WERI-Rb-1 (cell line): ENCODE measurements around the gene GIPR.
A peak's percentile ranks its signal among the peaks of the same experiment; 100 is the strongest.

Experiments used
- DNase-seq: peaks from one replicate; pipeline ENCODE4 v3.0.0-alpha.2; 2020
- H3K27ac ChIP-seq: fragments of 250-450 bp; sonication (Bioruptor Pico); 2 replicates; pipeline ENCODE4 v1.5.1; 2020; ENCODE audit warnings: mild to moderate bottlenecking, moderate library complexity
- H3K27me3 ChIP-seq: fragments of 250-450 bp; sonication (Bioruptor Pico); 2 replicates; pipeline ENCODE4 v1.5.1; 2021; ENCODE audit warnings: mild to moderate bottlenecking, low read depth, moderate library complexity; ENCODE audit not compliant: insufficient read depth, severe bottlenecking
- H3K36me3 ChIP-seq: fragments of 250-450 bp; sonication (Bioruptor Pico); 2 replicates; pipeline ENCODE4 v1.5.1; 2020; ENCODE audit warnings: mild to moderate bottlenecking, moderate library complexity
- H3K4me3 ChIP-seq: 2 replicates; pipeline ENCODE4 v1.5.1; 2011; ENCODE audit warnings: low read depth, mild to moderate bottlenecking, control low read depth, low read length
- H3K9me3 ChIP-seq: fragments of 250-450 bp; sonication (Bioruptor Pico); 2 replicates; pipeline ENCODE4 v1.5.1; 2021; ENCODE audit warnings: mild to moderate bottlenecking, moderate library complexity; ENCODE audit not compliant: severe bottlenecking
- TF ChIP-seq, protein P1 (sequence below): IDR thresholded peaks from 2 replicates; pipeline ENCODE4 v1.5.1; 2011; ENCODE audit warnings: low read depth, mild to moderate bottlenecking, control low read depth, inconsistent platforms, low read length

GIPR gene

DNA sequence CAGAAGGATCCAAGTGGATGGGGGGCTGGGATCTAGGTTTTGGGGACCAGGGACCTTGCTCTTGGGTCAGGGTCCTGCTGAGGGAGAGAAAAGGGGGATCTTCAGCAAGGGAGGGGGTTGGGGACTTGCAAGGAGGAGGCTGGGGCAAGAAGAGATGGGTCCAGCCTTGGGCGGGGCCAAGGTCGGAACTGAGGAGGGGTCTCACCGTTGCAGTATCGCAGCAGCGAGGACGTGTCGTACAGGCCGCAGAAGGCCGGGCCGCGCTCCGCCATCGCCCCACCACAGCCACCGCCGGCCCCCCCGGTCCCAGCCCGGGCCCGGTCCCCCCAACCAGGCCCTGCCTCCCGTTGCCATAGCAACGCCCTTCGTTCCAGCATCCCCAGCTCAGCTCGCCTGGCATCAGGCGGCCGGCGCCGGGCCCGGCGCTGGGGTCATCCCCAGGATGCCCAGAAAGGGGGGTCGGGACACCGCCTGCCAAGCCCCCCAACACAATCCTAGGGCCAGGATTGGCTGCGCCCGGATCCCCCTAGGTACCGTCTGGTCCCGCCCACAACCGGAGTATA, 22.9 kb upstream of the GIPR start:
- peak overlapping the region; percentile 43 for H3K4me3 ChIP-seq
- H3K36me3 ChIP-seq = no peaks in the 10 kb centered on the region
- TF ChIP-seq, protein P1, sequence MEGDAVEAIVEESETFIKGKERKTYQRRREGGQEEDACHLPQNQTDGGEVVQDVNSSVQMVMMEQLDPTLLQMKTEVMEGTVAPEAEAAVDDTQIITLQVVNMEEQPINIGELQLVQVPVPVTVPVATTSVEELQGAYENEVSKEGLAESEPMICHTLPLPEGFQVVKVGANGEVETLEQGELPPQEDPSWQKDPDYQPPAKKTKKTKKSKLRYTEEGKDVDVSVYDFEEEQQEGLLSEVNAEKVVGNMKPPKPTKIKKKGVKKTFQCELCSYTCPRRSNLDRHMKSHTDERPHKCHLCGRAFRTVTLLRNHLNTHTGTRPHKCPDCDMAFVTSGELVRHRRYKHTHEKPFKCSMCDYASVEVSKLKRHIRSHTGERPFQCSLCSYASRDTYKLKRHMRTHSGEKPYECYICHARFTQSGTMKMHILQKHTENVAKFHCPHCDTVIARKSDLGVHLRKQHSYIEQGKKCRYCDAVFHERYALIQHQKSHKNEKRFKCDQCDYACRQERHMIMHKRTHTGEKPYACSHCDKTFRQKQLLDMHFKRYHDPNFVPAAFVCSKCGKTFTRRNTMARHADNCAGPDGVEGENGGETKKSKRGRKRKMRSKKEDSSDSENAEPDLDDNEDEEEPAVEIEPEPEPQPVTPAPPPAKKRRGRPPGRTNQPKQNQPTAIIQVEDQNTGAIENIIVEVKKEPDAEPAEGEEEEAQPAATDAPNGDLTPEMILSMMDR = no peak
- no peaks in the 10 kb centered on the region for H3K27me3 ChIP-seq
- DNase-seq = no peak
- no peaks in the 10 kb centered on the region for H3K9me3 ChIP-seq
- H3K27ac ChIP-seq = peak overlapping the region; percentile 59

- H3K36me3 ChIP-seq = no peaks in the 10 kb centered on the region
- H3K4me3 ChIP-seq = peak overlapping the region; percentile 43
- no peaks in the 10 kb centered on the region for H3K9me3 ChIP-seq
- no peaks in the 10 kb centered on the region for H3K27me3 ChIP-seq
- H3K27ac ChIP-seq = peak overlapping the region; percentile 59
- peak; percentile 98 for DNase-seq
- TF ChIP-seq, protein P1 = no peak
Observed at GRCh38 chr19:45645631-45646344, 22.2 kb upstream of the GIPR start.

DNA sequence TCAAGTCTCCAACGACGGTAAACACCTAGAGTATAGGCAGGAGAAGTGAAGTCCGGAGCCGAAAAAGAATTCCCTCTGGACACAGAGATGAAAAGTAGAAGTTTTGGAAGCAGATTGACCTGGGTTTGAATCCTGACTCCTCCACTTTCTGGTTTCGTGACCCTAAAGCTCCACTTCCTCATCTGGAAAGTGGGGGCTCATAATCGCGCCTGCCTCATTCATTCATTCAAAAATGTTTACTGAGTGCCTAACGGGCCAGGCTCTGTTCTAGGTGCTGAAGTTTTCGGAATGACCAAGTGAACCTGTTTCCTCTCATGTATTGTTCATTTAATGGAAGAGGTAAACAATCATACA, 21.7 kb upstream of the GIPR start:
- Histone ChIP-seq H3K27ac (peak overlapping the region; percentile 53), H3K9me3 (no peaks in the 10 kb centered on the region), H3K36me3 (no peaks in the 10 kb centered on the region), H3K27me3 (no peaks in the 10 kb centered on the region), H3K4me3 (no peak overlapping the region)
- TF ChIP-seq, protein P1 = no peak
- DNase-seq = no peak

DNA sequence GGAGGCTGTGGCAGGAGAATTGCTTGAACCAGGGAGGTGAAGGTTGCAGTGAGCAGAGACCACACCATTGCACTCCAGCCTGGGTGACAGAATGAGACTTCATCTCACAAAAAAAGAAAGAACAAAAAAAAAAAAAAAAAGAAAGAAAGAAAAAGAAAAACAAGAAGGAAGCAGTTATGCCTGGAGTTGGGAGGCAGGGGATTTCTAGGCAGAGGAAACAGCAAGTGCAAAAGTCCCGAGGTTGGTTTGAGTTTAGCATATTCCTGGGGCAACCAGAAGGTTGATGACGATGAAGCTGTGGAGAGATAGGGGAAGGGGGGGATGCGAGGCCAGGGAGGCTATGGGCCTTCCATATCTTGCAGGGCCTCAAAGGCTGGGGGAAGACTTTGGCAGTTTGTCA, 17.3 kb upstream of the GIPR start:
- TF ChIP-seq, protein P1 = no peak
- no peaks in the 10 kb centered on the region for H3K9me3 ChIP-seq
- H3K4me3 ChIP-seq = no peak overlapping the region
- no peaks in the 10 kb centered on the region for H3K36me3 ChIP-seq
- H3K27ac ChIP-seq = no peak overlapping the region
- no peaks in the 10 kb centered on the region for H3K27me3 ChIP-seq
- DNase-seq = no peak

GRCh38 chr19:45653634-45654033, 14.4 kb upstream of the GIPR start:
- Histone ChIP-seq H3K4me3 (no peak overlapping the region; the same call in 1 of the 2 replicates), H3K27me3 (no peaks in the 10 kb centered on the region), H3K9me3 (no peaks in the 10 kb centered on the region), H3K36me3 (no peaks in the 10 kb centered on the region), H3K27ac (peak overlapping the region; percentile 82)
- TF ChIP-seq, protein P1 = no peak
- DNase-seq = peak; percentile 90
